ENCODE results near the gene DNAH17. TPM values are rescaled to one million over a fixed set of nuclear protein-coding genes. Genes with fewer than 3 reads are reported as not detected.

DNAH17 gene
- total RNA-seq, 1 experiment from 2014 or later, result 0.13 TPM

GRCh38 chr17:78607038-78607437 lies 29.8 kb upstream of the DNAH17 start:
- H3K79me1 ChIP-seq (ENCODE audit: insufficient read depth, low read depth, low read length, poor library complexity, severe bottlenecking), result no peaks in the 10 kb centered on the region
- H3K9me3 Mint-ChIP-seq, result no peaks in the 10 kb centered on the region
- TF ChIP-seq CTCF (conservative IDR thresholded peaks at IDR 0.05), result no peak
- no peak overlapping the region for H3K27ac ChIP-seq (ENCODE audit: insufficient read length, low read depth, low read length)
- no peak overlapping the region for H3K9ac ChIP-seq (ENCODE audit: extremely low read depth, insufficient read length, low read length)
- no peak overlapping the region for H3T11ph ChIP-seq (ENCODE audit: low read length)
- peaks cover 34% of the 10 kb centered on the region for H3K27me3 Mint-ChIP-seq (ENCODE audit: low read depth)
- H3K4ac ChIP-seq (ENCODE audit: low read depth, low read length), result no peak overlapping the region
- no peaks in the 10 kb centered on the region for H3K36me3 Mint-ChIP-seq (ENCODE audit: insufficient read depth in 1 of 3, low read depth in 3 of 3)
- no peak for DNase-seq
- H2BK120ac ChIP-seq (ENCODE audit: low read depth, low read length, poor library complexity, severe bottlenecking), result no peak overlapping the region
- H2BK20ac ChIP-seq (ENCODE audit: low read depth, low read length, poor library complexity, severe bottlenecking), result no peak overlapping the region
- no peak overlapping the region for H2AFZ ChIP-seq (ENCODE audit: low read length)
- peaks cover 18 to 19% of the 10 kb centered on the region in 2 experiments for H3K4me1 Mint-ChIP-seq
- no peak overlapping the region for H3K18ac ChIP-seq (ENCODE audit: insufficient read length, low read depth, low read length)
- H3K4me3 Mint-ChIP-seq, result no peak overlapping the region
- no peaks in the 10 kb centered on the region for H3K9me3 ChIP-seq (ENCODE audit: control insufficient read depth, low read depth, low read length)
- H2AK5ac ChIP-seq (ENCODE audit: insufficient read length, low read length), result no peak overlapping the region
- H3K27me3 ChIP-seq (ENCODE audit: insufficient read depth, low read length), result no peaks in the 10 kb centered on the region
- no peak overlapping the region for H2BK15ac ChIP-seq (ENCODE audit: low read depth, low read length)
- no peaks in the 10 kb centered on the region for H4K20me1 ChIP-seq (ENCODE audit: control insufficient read depth, insufficient read depth, insufficient read length)
- H3K79me2 ChIP-seq (ENCODE audit: insufficient read depth, low read length), result no peaks in the 10 kb centered on the region
- no peak overlapping the region for H4K91ac ChIP-seq (ENCODE audit: insufficient read length, low read depth, low read length)
- H3K14ac ChIP-seq (ENCODE audit: insufficient read depth, low read length), result no peak overlapping the region
- no peak overlapping the region for H4K8ac ChIP-seq (replicated peaks; ENCODE audit: insufficient read length, low read depth, low read length)
- WGBS (ENCODE audit: extremely low coverage, insufficient read length, low lambda C conversion rate), result no CpG with 5 or more reads among the region's 6 CpGs
- H3K27ac Mint-ChIP-seq, result peak overlapping the region in 1 of 3 experiments; percentile 88; a peak in 3 of 7 replicates
- H4K5ac ChIP-seq (ENCODE audit: insufficient read length, low read depth, low read length), result no peak overlapping the region
- H3K23me2 ChIP-seq (ENCODE audit: insufficient read length, low read depth, low read length, poor library complexity, severe bottlenecking), result no peaks in the 10 kb centered on the region
- H3K56ac ChIP-seq (ENCODE audit: insufficient read length, low read depth, low read length), result no peak overlapping the region
- H2BK5ac ChIP-seq (ENCODE audit: insufficient read length, low read length), result no peak overlapping the region
- no peak overlapping the region for H2BK12ac ChIP-seq (ENCODE audit: insufficient read length, low read depth, low read length)
- H3K23ac ChIP-seq (ENCODE audit: insufficient read length, low read depth, low read length), result no peak overlapping the region
- no peak overlapping the region for H3K4me2 ChIP-seq (ENCODE audit: insufficient read depth, insufficient read length, low read length)
- H3K4me1 ChIP-seq (ENCODE audit: insufficient read depth, low read length), result no peaks in the 10 kb centered on the region; the same call in 1 of the 2 replicates

Data from H9 (cell line).